ENCODE measurements around the gene ALG12.
"Not testable (repeated sequence)": the region's sequence is repeated elsewhere in the genome, so short reads cannot be mapped to it uniquely, and the experiment has no call there.

ALG12 gene

GRCh38 chr22:49867303-49868265, 50.7 kb downstream of the ALG12 start:
- DNase-seq (ENCODE audit: low read depth in 3 of 3) = no peak

GRCh38 chr22:49866646-49867045, 51.6 kb downstream of the ALG12 start:
- no peak for DNase-seq (ENCODE audit: low read depth in 3 of 3)

DNA sequence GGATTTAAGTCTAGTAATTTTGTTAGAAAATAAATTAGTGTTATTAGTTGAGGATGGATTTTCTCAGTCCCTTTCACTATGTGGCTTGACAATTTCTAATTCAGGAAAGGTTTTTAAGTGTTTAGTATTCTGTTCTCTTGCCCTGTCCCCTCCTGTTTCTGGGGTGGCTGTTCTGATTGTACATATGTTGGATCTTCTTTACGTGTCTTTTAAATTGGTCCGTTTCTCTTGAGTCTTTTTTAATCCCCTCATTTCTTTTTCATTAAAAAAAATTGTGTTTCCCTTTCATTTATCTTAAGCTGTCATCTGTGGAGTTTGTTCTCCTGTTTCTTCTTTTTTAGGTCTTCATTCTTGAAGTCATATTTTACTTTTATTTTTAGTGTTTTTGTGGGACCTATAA, 52.1 kb downstream of the ALG12 start:
- DNase-seq (ENCODE audit: low read depth in 3 of 3) = no peak

GRCh38 chr22:49865156-49865555, 53.1 kb downstream of the ALG12 start:
- no peak for DNase-seq (ENCODE audit: low read depth in 3 of 3)

GRCh38 chr22:49863931-49864330, 54.3 kb downstream of the ALG12 start:
- no peak for DNase-seq (ENCODE audit: low read depth in 3 of 3)

GRCh38 chr22:49862496-49862776, 55.8 kb downstream of the ALG12 start:
- no peak for DNase-seq (ENCODE audit: low read depth in 3 of 3)

GRCh38 chr22:49861642-49862495, 56.4 kb downstream of the ALG12 start:
- no peak for DNase-seq (ENCODE audit: low read depth in 3 of 3)

- no peak for DNase-seq (ENCODE audit: low read depth in 3 of 3)
Observed at GRCh38 chr22:49858827-49859226, 59.4 kb downstream of the ALG12 start.

GRCh38 chr22:49856766-49857618, 61.2 kb downstream of the ALG12 start:
- no peak for DNase-seq (ENCODE audit: low read depth in 3 of 3)

GRCh38 chr22:49856343-49856742, 61.9 kb downstream of the ALG12 start:
- no peak for DNase-seq (ENCODE audit: low read depth in 3 of 3)

DNA sequence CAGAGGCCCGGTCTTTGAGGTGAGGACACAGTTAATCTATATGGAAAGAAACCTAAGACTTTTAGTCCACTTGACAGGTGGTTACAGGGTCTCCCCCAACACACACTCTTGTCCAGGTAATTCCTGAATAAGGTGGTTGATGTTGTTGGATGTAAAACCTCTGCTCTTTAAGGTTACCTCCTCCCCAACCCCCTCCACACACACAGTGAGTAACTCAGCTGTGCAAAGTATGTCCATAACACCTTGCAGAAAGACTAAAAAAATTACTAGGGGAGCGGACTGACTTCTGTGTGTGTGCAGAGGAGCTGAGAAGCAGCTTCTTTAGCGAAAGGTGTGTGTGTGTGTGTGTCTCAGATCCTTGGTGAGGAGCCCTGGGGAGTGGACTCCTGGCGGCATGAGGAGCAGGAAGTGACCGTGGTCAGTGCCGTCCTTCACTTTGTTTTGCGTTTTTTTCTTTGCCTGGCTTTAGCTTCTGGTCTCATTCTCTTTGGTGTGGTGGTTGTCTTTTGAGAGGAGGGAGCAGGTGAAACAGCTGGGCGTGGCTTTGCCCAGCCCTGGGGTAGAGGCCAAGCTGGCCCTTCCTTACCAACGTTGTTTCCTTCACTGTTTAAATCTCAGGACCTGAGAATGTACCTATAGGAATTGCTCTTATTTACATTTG, 62.9 kb downstream of the ALG12 start:
- no peak for DNase-seq (ENCODE audit: low read depth in 3 of 3)

GRCh38 chr22:49853981-49854831, 64.0 kb downstream of the ALG12 start:
- no peak for DNase-seq (ENCODE audit: low read depth in 3 of 3)

- peak; percentile 96 to 98 (median 98) for DNase-seq (ENCODE audit: low read depth in 3 of 3)
Observed at GRCh38 chr22:49852898-49853894, 65.0 kb downstream of the ALG12 start, which contains the start of gene ZBED4. Gene ZBED4, plus strand, starts transcription at chr22:49853844. Its CDS starts 29,819 bp downstream, at chr22:49883663.

DNA sequence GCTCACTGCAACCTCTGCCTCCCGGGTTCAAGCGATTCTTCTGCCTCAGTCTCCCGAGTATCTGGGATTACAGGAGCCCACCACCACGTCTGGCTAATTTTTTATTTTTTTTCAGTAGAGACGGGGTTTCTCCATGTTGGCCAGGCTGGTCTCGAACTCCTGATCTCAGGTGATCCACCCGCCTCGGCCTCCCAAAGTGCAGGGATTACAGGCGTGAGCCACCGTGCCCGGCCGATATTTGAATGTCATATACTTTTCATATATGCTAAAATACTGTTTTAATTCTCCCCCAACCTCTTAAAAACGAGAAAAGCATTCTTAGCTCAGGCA, 65.7 kb downstream of the ALG12 start:
- not testable (repeated sequence) for DNase-seq (ENCODE audit: low read depth in 3 of 3)

GRCh38 chr22:49850959-49851802, 67.1 kb downstream of the ALG12 start:
- no peak for DNase-seq (ENCODE audit: low read depth in 3 of 3)
